Measurements from ENCODE around the gene CD180.

The CD180 gene

DNA sequence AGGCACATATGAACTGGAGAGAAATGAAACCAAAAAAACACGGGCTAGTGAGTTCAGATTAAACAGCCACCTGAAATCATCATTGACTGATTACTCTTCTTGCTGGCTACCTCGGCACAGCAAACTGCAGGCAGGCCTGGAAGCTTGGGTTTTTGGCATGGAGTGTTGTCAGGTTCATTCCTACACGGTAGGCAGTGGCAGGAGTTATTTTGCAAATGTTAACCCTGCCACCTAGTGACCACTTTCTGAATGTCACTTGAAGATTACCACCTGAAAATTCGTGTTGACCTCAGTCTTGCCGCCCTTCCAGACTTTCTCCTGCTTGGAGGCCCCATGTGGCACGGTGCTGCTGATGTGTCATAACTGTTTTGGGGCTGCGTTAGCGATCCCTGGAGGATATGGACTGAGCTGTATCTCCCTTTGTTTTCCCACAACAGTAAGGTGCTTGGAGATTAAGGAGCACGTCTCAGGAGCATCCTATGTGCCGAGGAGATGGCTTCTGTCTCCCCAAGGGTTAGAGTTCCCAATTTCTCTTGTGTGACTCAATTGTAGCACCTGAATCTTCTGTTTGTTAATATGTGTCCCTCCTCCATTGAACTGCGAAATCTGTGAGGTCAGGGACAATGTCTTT, 12.7 kb upstream of the CD180 start:
- DNase-seq: peak; percentile 48 to 51

DNA sequence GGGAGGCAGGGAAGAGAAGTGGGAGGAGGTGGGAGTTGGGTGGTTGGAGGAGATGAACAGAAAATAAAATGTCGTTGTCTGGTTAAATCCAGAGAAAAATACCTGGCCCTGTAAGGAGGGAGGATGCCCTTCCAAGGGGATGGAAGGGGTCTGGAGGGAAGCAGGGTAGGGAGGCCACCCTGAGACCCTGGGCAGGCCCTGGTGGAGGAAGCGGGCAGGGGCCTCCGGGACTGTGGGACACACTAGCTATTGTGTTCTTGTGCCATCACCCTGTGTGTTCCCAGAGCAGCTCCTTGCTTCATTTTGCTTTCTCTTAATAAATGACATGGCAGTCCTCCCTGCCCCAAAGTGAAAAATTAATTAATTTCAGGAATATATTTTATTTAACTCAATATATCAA, 11.8 kb upstream of the CD180 start:
- no peak for DNase-seq

DNA sequence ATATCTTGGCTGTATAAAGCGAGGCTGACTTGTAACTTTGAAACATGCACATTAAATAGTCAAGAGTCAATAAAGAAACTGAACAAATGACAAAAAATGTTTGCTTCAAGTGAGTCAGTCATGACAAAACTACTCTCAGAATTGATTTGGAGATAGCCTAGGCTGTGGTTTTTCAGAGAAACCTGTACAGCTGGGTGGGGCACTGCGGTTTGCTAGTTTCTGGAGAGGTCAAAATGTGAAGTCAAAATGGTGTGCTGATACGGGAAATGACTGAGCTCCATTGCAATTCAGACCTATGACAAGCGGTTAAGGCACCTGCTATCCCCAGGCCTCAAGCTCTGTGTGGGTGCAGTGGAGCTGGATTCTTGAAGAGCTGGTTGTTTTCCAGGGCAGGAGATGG, 10.3 kb upstream of the CD180 start:
- DNase-seq: peak; percentile 32 to 76

DNA sequence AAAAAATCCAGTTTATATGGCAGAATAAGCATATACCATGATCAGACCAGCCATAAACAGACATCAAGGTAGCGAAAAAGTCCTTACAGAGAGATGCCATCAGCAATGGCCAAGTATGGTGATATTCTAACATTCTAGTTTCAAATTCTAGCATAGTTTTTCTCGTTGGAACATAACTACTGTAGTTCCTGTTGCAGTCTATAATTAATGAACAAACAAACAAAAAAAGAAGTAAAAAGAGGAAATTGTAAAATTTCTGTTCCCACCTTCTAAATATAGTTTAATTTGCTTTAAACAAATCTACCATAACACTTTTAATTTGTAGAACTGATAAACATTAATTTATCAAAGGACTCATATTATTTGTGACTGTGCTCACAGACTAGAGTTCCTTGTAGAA, 9.9 kb upstream of the CD180 start:
- DNase-seq: no peak

DNA sequence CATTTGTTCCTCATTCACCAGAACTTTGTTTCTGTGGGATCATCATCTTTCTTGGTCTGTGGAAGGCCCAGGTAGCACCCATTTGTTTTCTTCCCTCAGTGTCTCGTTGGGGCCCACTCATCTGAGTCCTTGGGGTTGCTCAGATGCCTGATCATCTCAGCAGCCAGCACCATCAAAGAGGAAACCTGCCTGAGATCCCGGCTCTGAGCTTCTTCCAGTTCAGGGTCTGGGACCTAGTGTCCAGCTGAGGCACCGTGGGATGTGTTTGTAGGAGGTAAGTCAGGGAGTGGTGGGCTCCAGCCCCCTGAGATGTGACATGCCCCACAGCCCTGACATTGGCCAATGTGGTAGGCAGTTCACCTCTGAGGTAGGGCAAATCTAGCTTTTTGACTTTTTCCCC, 9.4 kb upstream of the CD180 start:
- no peak for DNase-seq

DNA sequence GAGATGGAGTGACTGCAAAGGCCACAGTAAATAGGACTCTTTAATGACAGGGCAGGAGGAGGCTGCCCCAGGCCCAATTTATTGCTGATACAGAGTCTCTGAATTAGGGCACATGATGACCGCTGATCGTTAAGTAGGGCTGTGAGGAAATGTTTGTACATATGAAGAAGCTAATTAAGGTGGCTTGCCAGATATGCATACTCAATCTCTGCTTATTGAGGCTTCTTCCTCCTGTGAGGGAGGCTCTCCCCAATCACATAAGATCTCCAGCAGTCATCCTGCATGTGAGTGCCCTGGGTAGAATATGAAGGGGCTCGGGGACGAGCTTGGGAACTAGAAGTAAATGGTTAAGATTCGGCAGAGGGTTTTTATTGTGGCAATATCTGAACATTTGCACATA, 8.2 kb upstream of the CD180 start:
- DNase-seq: no peak

DNA sequence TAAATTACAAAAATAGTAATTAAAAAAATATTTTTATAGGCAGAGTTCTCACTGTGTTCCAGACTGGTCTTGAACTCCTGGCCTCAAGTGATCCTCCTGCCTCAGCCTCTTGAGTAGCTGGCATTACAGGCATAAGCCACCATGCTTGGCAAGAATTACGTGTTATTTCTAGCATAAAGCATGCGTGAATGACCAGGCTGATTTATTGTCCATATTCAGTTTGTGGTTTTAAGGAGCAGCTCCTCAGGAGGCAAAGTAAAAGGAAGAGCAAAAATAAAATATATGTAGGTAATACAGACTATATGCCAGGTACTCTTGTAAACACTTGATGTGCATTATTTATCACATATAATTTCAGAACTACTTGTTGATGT, 7.1 kb upstream of the CD180 start:
- peak; percentile 36 to 46 for DNase-seq

DNA sequence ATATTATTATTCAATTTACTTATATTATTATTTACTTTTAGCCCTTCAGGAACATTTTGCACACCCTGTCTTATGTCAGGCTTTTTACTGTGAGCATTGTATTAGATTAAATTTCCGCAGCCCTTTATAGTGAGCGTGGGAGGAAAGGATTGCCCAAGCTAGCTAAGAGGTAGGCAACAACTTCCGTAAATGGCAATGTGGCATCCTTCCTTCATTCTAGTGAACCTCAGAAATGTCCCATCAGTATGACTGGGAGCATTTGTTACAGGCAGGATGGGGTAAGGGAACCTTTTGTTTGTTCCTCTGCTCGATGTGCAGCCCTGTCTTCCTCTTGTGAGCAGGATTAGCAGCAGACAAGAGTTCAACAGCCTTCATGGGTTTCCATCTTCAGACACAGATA, 6.2 kb upstream of the CD180 start:
- DNase-seq: no peak

DNA sequence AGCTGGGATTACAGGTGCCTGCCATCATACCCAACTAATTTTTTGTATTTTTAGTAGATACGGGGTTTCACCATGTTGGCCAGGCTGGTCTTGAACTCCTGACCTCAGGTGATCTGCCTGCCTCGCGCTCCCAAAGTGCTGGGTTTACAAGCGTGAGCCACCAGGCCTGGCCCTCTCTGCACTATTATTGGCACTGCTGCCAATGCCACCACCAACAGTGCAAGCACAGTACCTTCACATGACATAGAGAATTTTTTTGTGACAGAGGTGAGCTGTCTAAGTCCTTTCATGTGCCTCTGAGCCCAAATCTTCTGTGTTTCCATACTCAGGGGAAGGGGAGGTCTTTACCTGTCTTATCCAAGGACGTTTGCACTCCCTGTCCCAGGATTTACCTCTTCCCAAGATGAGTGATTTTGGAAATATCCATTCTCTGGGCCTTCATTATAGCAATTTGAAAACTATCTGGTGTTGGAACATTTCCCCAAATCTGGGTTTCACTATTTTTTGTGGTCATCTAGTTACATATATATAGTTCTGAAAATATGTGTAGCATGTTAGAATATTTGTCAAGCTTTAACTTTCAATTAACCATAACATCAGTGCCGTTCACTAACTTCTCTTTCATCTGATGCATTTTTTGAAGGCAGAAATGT, 5.4 kb upstream of the CD180 start:
- DNase-seq: no peak

DNA sequence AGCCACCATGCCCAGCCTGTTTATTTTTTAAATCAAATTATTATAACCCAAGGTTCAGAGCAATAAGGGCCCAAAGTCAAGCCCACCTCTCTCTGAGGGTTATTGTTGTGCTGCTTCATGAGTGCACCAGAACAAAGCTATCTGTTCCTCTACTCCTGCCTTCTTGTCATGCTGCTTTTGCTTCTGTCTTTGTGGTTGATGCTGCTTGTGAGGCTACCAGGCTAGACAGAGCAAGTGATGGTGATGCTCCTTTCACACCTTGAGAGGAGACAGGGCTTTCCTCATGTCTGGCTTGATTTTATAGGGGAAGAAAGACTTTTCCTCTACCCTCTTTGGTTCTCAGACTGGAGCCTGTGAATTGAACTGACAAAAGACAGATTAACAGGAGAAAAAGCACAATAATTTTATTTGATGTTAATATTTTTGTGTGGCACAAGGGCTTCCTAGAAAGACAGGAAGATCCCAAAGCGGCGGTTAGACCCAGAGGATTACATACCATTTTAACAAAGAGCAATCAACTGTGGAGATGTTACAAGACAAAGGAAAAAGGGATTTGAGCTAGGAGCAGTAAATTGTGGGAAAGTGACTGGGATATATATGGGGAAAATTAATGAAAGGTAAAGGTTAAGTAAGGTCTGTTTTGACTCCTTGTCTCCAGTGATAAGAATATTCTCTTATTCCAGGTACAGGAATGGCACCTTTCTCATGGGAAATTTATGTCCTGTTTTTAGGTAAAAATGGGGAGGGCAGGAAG, 4.4 kb upstream of the CD180 start:
- DNase-seq: no peak

DNA sequence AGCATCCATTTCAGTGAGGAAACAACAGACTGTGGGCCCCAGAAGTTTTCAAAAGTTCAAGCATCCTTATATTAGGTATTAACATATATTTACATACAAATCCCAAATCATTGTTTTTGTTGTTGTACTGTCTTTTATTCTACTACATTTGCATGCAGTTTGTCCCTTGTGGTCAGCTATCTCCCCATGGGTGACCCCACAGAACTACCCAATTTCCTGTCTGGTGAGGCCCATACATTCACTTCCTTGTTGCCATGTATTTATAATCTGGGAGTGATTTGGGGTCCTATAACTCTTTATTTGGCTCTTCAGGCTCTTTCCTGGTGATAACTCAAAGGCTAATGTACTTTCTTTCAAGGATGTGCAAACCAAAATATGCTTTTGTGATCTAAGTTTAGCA, 3.3 kb upstream of the CD180 start:
- DNase-seq: no peak

DNA sequence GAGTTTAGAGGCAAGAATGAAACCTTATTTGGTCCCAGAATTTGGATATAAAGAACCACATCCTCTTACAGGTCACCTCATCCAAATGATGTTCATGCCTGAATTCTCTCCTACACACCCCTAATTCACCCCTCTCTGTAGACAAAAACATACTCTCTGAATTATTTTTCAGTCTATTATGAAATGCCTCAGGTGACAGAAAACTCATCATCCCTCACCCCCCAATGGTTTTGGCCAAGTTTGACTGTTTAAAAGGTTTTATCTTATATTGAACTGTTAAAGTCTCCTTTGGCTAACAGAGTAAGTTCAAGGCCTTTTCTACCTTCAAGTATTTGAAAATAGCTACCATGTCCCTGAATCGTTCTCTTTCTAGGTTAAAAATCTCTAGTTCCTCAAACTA, 2.3 kb upstream of the CD180 start:
- DNase-seq: no peak

DNA sequence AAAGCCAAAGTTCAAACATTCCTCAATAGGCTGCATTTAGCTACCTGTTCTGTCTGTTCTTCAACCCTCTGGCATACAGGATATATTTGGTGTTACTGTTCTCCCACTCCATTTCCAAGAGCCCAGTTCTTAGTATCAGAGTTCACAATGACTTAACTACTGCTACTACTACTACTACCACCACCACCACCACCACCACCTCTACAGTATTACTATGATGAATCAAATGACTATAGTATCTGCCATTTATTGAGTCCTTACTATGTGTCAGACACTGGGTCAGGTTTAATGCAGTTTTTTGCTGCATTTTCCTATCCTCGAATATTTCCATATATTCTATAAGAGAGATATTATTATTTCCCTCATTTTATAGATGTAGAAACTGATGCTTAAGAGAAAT, 937 bp upstream of the CD180 start:
- DNase-seq: no peak

DNA sequence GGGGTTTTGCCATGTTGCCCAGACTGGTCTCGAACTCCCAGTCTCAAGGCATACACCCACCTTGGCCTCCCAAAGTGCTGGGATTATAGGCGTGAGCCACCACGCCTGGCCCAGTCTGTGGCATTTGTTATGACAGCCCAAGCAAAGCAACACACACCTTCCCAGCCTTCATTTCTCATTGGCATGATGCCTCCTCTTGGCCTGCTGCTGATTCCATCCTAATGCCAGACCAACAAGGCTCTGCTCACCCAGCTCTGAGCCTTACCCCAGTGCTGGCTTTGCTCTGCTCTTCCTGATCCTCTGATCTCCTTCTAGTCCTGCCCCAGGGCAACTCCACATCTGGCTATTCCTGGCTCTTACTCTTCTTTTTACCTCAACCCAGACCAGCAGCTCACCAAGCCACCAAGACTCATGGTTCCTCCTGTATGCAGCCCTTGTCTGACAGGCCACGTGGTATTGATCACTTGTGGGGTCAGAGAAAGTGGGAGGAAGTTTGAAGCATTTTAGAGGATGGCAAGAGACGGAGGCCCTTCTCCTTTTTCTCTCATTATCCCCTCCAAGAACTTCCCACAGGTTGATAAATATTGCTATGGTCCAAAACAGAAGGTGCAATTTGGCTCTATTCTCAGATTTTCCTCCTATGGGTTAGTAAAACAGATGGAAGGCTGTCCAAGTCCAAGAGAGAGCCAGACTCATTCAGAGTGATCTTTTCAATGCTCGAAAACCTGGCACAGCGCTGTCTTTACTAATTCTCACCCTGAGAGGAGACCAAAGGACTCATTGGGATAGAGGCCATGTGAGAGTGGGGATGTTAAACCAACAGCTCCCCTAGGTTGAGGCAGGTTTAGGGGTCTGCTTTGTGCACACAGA, 958 bp downstream of the CD180 start:
- DNase-seq: no peak

DNA sequence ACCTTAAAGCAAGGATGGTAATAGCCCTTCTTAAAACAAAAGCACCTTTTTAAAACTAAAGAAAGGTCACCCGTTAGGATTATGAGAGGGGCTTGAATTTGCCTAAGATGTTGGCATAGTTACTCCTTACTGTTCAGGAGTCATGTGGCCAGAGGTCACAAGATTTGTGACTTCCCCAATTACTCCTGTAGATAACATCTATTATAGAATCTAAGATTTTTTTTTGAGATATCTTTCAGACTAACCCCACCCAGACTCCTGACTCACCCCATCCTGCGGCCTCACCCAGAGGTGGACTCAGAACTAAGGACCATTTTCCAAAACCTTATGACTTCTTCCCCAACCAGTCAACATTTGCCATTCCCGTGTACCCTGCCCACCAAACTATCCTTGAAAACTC, 2.4 kb downstream of the CD180 start:
- DNase-seq: no peak

DNA sequence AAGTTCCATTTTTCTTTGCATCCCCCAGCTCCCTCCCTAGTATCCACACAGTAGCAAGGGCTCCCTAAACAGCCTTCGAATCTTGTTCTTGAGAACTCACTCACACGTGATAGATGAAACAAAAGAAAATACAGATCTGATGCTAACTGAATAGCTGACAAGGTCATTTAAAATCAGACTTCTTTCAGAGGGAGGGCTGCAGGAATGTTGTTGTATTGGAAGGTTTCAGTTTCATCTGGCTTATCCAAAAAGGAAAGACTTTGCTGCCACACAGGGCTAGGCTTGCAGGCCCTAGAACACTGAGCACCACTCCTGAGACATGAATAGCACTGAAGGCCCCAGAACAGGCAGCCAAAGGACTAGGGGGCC, 3.2 kb downstream of the CD180 start:
- DNase-seq: no peak

DNA sequence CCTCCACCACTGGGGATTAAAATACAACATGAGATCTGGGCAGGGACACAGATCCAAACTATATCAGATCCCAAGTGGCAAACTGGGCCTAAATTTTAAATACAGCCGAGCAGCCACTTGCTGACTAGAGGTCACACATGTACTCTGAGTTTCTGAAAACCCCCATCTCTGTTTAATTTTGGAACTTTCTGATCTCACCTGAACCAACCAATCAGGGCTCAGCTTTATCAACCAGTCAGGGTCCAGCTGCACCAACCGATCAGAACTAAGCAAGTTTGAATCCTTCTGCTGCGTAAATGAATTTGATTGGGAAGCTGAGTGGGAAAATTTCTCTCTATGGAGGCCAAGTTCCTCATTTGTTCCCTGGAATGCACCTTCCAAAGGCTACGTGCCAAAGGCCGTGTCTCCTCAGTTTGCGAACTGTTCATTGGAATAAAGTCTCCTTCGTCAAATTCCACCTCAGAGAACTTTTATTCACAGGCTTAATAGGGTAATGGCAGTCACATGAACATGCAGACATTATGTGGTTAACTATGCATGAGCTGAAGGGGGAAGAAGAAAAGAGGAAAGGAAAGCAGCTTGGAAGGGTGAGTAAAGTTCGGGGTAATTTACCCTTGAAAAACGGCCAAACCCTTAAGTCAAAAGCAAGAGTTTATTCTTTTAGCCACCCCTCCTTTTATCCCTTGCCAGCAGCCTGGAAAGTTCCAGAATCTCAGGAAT, 3.7 kb downstream of the CD180 start:
- DNase-seq: no peak

DNA sequence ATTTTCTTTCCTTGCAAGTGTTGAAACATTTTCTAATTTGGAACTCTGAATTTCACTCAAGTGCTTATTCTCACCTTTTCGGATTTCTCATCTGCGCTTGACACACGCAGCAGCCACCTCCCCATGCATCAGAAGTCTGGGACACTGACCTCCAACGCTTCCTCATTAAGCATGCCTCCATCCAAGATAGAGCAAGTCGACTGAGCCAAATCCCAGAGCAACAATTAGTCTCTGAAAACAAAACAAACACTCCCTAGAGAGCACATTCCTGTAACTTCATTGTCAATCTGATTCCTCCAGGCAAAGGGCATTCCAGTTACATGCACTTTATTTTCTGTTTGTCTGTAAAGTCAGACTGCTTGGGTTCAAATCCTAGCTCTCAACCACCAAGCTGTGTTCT, 5.7 kb downstream of the CD180 start:
- DNase-seq: no peak

DNA sequence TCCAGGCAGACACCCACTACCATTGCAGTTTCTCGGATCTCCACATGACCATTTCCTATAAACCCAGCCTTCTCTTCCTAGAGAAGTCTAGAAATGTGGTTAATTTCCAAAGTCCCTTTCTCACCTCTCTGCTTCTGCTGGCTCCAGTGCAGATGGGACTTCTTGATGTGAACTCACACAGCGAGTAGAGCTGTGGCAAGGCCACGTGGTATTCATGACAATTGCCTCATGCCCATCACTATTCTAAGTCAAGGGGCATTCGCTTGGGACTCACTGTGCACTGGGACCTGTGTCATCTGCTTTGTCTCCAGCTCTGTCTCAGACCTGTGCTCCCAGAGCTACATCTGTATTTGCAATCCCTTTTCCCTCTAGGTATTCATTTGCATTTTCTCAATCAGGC, 6.2 kb downstream of the CD180 start:
- no peak for DNase-seq

DNA sequence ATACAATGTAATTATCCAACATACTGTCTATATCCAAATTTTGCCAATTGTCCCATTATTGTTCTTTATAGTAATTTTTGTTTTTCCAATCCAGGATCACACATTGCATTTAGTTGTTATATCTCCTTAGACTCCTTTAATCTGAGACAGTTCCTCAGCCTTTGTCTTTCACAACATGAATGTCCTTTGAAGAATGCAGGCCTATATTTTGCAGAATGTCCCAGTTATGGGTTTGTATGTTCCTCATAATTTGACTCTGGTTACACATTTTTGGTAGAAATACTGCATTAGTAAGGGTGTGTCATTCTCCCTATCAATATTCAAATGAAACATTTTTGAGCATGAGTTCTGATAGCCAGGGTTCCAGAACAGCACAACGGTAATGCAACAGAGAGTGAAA, 6.7 kb downstream of the CD180 start:
- DNase-seq: no peak

DNA sequence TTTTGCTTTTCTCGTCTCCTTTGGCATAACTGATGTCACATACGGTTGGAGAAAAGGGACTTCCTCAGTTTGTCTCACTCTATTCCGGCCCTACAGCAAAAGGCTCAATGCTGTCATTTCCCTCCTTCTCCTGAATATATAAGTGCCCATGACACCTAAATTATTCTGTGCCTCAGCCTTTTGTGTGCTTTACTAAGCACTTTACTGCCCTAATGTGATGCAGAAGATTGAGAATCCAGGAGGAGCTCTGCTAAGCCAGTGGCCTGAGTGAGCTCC, 7.6 kb downstream of the CD180 start:
- no peak for DNase-seq

DNA sequence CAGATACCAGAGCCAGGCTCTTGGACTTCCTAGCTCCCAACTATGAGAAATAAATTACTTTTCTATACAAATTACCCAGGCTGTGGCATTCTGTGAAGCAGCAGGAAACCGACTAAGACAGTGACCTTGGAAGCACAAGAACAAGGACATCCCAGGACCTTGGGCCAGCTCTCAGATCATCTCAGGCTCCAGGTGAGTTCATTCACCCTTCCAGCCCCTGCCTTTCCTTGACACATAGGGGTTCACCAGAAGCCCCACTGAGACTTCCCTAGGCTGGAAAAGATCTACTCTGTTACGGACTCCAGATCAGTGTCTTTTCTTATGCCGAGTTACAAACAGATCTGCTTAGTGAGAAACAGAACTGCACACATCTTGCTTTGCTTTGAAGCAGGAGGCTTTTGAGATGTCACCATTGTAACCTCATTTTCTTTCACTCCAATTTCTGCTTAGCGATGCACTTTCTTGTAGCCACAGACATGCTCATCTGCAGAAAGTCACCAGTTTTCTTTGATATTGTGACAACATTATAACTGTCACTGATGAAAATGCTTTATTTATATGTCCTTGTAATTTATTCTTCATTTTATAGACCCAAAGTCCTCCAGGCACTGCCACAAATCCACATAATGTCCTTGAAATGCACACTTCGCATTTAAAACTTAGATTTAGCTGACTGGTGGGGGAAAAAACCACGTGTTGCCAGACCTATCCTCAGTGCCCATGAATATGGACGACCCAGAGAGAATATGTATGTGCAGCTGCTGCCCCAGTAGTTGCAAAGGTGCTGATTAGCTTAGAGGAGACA, 8.1 kb downstream of the CD180 start:
- no peak for DNase-seq

Measured in NCI-H187 (cell line).